ENCODE measurements around the gene SIGLEC7.

SIGLEC7 gene

DNA sequence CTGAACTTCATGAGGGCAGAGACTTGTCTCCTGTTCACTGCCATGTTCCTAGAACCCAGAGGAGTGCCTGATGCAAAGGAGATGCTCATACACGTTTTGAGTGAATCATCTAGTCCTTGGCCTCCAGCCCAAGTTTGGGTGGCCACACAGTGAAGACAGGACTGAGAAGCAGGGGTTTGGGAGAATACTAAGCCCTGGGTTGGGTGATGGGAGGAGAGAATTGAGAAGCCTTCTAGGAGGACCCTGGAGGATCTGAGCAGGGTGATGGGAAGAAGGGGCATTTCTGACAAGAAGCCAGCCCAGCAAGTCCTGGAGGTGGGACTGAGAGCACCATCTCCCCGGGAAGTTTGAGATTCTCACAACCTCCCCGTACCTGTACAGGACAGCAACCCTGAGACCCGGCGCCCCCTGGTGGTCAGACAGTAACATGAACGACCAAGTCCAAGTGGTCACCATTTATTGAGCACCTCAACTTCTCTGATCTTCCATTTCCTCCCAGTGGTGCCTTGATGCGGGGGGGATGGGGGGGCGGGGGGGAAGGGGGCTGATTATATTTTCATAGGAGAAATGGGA is 44.8 kb upstream of the SIGLEC7 start:
- in situ Hi-C loops (cut with HindIII; ENCODE audit: low pct_ligation_motif_present, low sequenced_read_pairs) = no loop called here
- no peak overlapping the region for H3K4me3 ChIP-seq (ENCODE audit: low read depth, low read length)
- H3K27ac ChIP-seq = no peak overlapping the region
- TF ChIP-seq, protein P1, sequence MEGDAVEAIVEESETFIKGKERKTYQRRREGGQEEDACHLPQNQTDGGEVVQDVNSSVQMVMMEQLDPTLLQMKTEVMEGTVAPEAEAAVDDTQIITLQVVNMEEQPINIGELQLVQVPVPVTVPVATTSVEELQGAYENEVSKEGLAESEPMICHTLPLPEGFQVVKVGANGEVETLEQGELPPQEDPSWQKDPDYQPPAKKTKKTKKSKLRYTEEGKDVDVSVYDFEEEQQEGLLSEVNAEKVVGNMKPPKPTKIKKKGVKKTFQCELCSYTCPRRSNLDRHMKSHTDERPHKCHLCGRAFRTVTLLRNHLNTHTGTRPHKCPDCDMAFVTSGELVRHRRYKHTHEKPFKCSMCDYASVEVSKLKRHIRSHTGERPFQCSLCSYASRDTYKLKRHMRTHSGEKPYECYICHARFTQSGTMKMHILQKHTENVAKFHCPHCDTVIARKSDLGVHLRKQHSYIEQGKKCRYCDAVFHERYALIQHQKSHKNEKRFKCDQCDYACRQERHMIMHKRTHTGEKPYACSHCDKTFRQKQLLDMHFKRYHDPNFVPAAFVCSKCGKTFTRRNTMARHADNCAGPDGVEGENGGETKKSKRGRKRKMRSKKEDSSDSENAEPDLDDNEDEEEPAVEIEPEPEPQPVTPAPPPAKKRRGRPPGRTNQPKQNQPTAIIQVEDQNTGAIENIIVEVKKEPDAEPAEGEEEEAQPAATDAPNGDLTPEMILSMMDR (IDR thresholded peaks at IDR 0.05; ENCODE audit: low read depth, low read length, missing control alignments) = peak; percentile 77
- no peaks in the 10 kb centered on the region for H3K27me3 ChIP-seq (replicated peaks)
- DNase-seq = peak; percentile 54
- peaks cover 7% of the 10 kb centered on the region for H3K36me3 ChIP-seq (replicated peaks)

DNA sequence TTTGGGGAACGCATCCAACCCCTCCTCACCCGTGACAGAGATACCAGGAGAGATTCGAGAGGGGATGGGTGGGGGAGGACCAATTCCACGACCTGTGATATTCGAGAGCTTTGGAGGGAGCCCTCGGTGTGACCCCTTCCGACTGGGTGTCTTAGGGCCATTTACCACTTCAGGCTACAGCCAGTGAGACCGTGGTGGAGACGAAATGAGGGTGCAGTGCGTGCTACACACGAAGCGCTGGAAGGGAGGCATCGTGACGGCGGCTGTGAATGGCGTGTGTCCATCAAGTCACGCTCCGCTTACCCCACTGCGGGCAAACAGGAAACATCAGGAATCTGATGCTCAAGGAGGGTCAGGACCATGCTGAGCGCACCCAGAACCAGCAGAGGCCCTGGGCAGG is 44.3 kb upstream of the SIGLEC7 start:
- DNase-seq = no peak
- in situ Hi-C loops (cut with HindIII; ENCODE audit: low pct_ligation_motif_present, low sequenced_read_pairs) = no loop called here
- Histone ChIP-seq H3K36me3 (replicated peaks) (peaks cover 13% of the 10 kb centered on the region), H3K27ac (no peak overlapping the region), H3K4me3 (ENCODE audit: low read depth, low read length) (no peak overlapping the region), H3K27me3 (replicated peaks) (no peaks in the 10 kb centered on the region)
- TF ChIP-seq, protein P1 (IDR thresholded peaks at IDR 0.05; ENCODE audit: low read depth, low read length, missing control alignments) = no peak

DNA sequence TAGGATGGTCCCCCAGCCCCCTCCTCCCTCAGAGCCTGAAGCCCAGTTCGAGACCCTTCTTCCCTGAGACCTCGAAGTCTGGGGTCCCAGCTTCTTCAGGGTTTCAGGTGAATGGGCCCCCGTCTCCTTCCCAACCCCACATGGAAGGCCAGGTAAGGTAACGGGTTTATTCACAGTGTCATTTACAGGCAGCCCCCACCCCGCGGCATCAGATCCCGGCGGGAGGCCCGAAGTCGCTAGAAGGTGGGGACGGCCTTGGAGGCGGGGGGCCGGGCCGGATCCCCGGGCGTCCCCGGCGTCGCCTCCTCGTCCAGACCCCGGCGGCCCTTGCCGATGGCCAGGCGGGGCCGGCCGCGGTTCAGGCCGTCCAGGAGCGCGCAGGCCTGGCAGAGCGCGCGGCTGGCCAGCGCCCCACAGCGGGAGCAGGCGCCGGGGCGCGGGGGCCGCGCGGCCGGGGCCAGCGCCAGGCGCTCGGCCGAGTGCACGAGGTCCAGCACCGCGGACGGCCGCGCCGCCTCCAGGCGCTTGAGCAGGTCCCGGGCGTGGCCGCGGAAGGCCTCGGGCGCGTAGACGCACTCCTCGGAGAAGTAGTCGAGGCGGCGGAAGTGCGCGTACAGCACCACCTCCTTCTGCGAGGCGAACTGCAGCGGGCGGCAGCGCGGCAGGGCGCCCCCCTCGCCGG is 43.6 kb upstream of the SIGLEC7 start:
- peaks cover 17% of the 10 kb centered on the region for H3K36me3 ChIP-seq (replicated peaks)

DNA sequence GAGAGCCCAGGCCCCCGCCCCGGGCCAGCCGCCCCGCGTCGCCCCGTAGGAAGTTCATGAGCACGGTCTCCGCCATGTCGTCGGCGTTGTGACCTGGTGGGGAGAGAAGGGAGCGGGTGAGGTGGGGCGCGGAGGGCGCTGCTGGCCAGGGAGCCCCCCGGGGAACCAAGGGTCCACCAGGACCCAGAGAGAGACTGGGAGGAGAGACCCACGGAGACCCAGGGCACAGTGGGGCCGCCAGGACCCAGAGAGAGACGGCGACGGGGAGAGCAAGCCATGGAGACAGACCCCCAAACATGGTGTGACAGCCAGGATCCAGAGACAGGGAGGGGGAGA is 43.1 kb upstream of the SIGLEC7 start:
- H3K27me3 ChIP-seq (replicated peaks) = no peaks in the 10 kb centered on the region
- TF ChIP-seq, protein P1 (IDR thresholded peaks at IDR 0.05; ENCODE audit: low read depth, low read length, missing control alignments) = no peak
- H3K27ac ChIP-seq = no peak overlapping the region
- H3K36me3 ChIP-seq (replicated peaks) = peaks cover 21% of the 10 kb centered on the region
- in situ Hi-C loops (cut with HindIII; ENCODE audit: low pct_ligation_motif_present, low sequenced_read_pairs) = no loop called here
- no peak for DNase-seq
- peak overlapping the region; percentile 22 for H3K4me3 ChIP-seq (ENCODE audit: low read depth, low read length)

More for the DNA sequence above, 43.6 kb upstream of the SIGLEC7 start:
- Histone ChIP-seq H3K4me3 (ENCODE audit: low read depth, low read length) (no peak overlapping the region), H3K27ac (no peak overlapping the region), H3K27me3 (replicated peaks) (no peaks in the 10 kb centered on the region)
- no peak for DNase-seq
- in situ Hi-C loops (cut with HindIII; ENCODE audit: low pct_ligation_motif_present, low sequenced_read_pairs) = no loop called here
- TF ChIP-seq, protein P1 (IDR thresholded peaks at IDR 0.05; ENCODE audit: low read depth, low read length, missing control alignments) = no peak

DNA sequence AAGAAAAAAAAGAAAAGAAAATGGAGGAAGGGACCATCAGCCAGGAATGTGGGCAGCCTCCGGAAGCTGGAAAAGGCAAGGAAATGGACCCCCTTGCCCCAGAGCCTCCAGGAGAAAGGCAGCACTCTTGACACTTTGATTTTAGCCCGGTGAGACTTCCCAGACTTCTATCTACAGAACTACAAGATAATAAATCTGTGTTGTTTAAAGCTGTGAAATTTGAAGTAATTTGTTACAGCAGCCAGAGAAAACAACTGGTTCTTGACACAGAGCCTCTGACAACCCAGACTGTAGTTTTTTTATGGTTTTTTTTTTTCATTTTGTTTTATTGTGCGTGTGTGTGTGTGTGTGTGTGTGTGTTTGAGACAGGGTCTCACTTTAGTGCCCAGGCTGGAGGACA is 41.5 kb upstream of the SIGLEC7 start:
- TF ChIP-seq, protein P1 (IDR thresholded peaks at IDR 0.05; ENCODE audit: low read depth, low read length, missing control alignments) = no peak
- H3K36me3 ChIP-seq (replicated peaks) = peaks cover 24% of the 10 kb centered on the region

More for the DNA sequence above, 41.5 kb upstream of the SIGLEC7 start:
- no peak for DNase-seq
- in situ Hi-C loops (cut with HindIII; ENCODE audit: low pct_ligation_motif_present, low sequenced_read_pairs) = no loop called here
- H3K4me3 ChIP-seq (ENCODE audit: low read depth, low read length) = no peak overlapping the region
- H3K27ac ChIP-seq = no peak overlapping the region
- H3K27me3 ChIP-seq (replicated peaks) = no peaks in the 10 kb centered on the region

All from brain microvascular endothelial cell (primary cell).